BJ (cell line): Measurements from ENCODE around the gene MROH2B. TPM values are rescaled to one million over a fixed set of nuclear protein-coding genes. Genes with fewer than 3 reads are reported as not detected.

Experiments used
- CTCF ChIA-PET: fragments of 350-600 bp; formaldehyde crosslinking; extraction: SDS; loops from one replicate; lab custom pipeline; 2021; ENCODE audit warnings: antibody characterized with exemption, inconsistent platforms; lab: Yijun Ruan, JAX
- POLR2A ChIA-PET: fragments of 300-600 bp; sonication (Branson Sonifier 250); formaldehyde crosslinking; extraction: SDS; loops from one replicate; lab custom pipeline; 2021; ENCODE audit warnings: antibody characterized with exemption; lab: Charles Lee
- DNase-seq: peaks from one replicate; pipeline ENCODE4 v3.0.0-alpha.2; 2011; ENCODE audit warnings: low read depth
- H3K27me3 ChIP-seq: 2 replicates; pipeline ENCODE4 v1.6.0; 2011; ENCODE audit warnings: low read length; ENCODE audit not compliant: control insufficient read depth, insufficient read depth
- H3K36me3 ChIP-seq: 2 replicates; pipeline ENCODE4 v1.5.1; 2011; ENCODE audit warnings: low read length; ENCODE audit not compliant: control insufficient read depth, insufficient read depth
- H3K4me3 ChIP-seq: 2 replicates; pipeline ENCODE4 v1.5.1; 2011; ENCODE audit warnings: low read depth, mild to moderate bottlenecking, control low read depth, low read length
- CTCF ChIP-seq: IDR thresholded peaks from 2 replicates; pipeline ENCODE4 v1.5.1; 2011; ENCODE audit warnings: low read depth, mild to moderate bottlenecking, control low read depth, inconsistent platforms, low read length, moderate library complexity; ENCODE audit not compliant: insufficient read depth
- polyA plus RNA-seq: library from polyadenylated mRNA; depleted of rRNA; stranded (reverse); fragments of >200 nt; gene quantifications from 2 replicates; pipeline ENCODE4 v1.2.3, GENCODE V29; 2011

The MROH2B gene
- polyA plus RNA-seq, 1 experiment, result not detected

- CTCF ChIA-PET, result no interaction called here
- no peak for DNase-seq
- Histone ChIP-seq H3K36me3 (no peaks in the 10 kb centered on the region), H3K27me3 (no peaks in the 10 kb centered on the region), H3K4me3 (no peak overlapping the region)
- no peak for TF ChIP-seq CTCF
- POLR2A ChIA-PET, result no interaction called here
These were observed 66.2 kb downstream of the MROH2B start for GRCh38 chr5:41004931-41005330.

- TF ChIP-seq CTCF, result no peak
- no peak overlapping the region for H3K4me3 ChIP-seq
- POLR2A ChIA-PET, result no interaction called here
- H3K36me3 ChIP-seq, result no peaks in the 10 kb centered on the region
- DNase-seq, result no peak
- CTCF ChIA-PET, result no interaction called here
- H3K27me3 ChIP-seq, result no peaks in the 10 kb centered on the region
These were observed 67.3 kb downstream of the MROH2B start for GRCh38 chr5:41003670-41004376.

- ChIA-PET CTCF (no interaction called here), POLR2A (no interaction called here)
- no peak for DNase-seq
- no peak overlapping the region for H3K4me3 ChIP-seq
- no peaks in the 10 kb centered on the region for H3K36me3 ChIP-seq
- no peaks in the 10 kb centered on the region for H3K27me3 ChIP-seq
- TF ChIP-seq CTCF, result no peak
These were observed 71.2 kb downstream of the MROH2B start for GRCh38 chr5:40999966-41000365.

- POLR2A ChIA-PET, result no interaction called here
- Histone ChIP-seq H3K4me3 (no peak overlapping the region), H3K36me3 (no peaks in the 10 kb centered on the region), H3K27me3 (no peaks in the 10 kb centered on the region)
- TF ChIP-seq CTCF, result no peak
- CTCF ChIA-PET, result no interaction called here
- DNase-seq, result no peak
These were observed 72.0 kb downstream of the MROH2B start for GRCh38 chr5:40999142-40999541.

GRCh38 chr5:40995801-40996586 lies 75.1 kb downstream of the MROH2B start:
- no peaks in the 10 kb centered on the region for H3K27me3 ChIP-seq
- no peak for TF ChIP-seq CTCF
- POLR2A ChIA-PET, result interaction anchor here (0.5 kb wide), 1 partner anchor 34 kb away, joined by 3 read pairs; no protein-coding TSS in a partner anchor
- CTCF ChIA-PET, result no interaction called here
- DNase-seq, result no peak
- no peaks in the 10 kb centered on the region for H3K36me3 ChIP-seq
- H3K4me3 ChIP-seq, result no peak overlapping the region
